Large intestine (tissue), 12 donors: ENCODE results near the gene SKIDA1. TPM values are rescaled to one million over a fixed set of nuclear protein-coding genes. Genes with fewer than 3 reads are reported as not detected.
"Not testable (repeated sequence)": the region's sequence is repeated elsewhere in the genome, so short reads cannot be mapped to it uniquely, and the experiment has no call there.

Experiments
- DNase-seq, 2 donors: peaks; one replicate each; pipeline versions ENCODE4 v3.0.0 to v3.0.0-alpha.2; 2013
- H3K27ac ChIP-seq: one replicate; pipeline ENCODE4 v1.5.1; 2013; ENCODE audit warnings: low read length
- H3K27me3 ChIP-seq: 2 replicates; pipeline ENCODE4 v1.6.1; 2013; ENCODE audit warnings: low read length; ENCODE audit not compliant: control insufficient read depth, insufficient read depth
- H3K36me3 ChIP-seq: 2 replicates; pipeline ENCODE4 v1.6.1; 2013; ENCODE audit warnings: low read length; ENCODE audit not compliant: control insufficient read depth, insufficient read depth
- H3K4me1 ChIP-seq: one replicate; pipeline ENCODE4 v1.6.1; 2013; ENCODE audit warnings: low read length; ENCODE audit not compliant: control insufficient read depth, insufficient read depth
- H3K4me3 ChIP-seq: one replicate; pipeline ENCODE4 v1.5.1; 2013; ENCODE audit warnings: low read length
- H3K9me3 ChIP-seq: one replicate; pipeline ENCODE4 v1.6.1; 2013; ENCODE audit warnings: mild to moderate bottlenecking, low read depth, low read length, moderate library complexity; ENCODE audit not compliant: control insufficient read depth
- WGBS: methylation state at CpG from one replicate; pipeline ENCODE4 v1.1.5; 2013; ENCODE audit warnings: low lambda C conversion rate; ENCODE audit not compliant: insufficient coverage; 5-methylcytosine and 5-hydroxymethylcytosine counted together
- long read RNA-seq, 11 donors: transcript quantifications; one replicate each; lab custom pipeline, GENCODE V29; 2026
- polyA plus RNA-seq: library from polyadenylated mRNA; unstranded; fragments of 120-200 nt; gene quantifications from one replicate; pipeline ENCODE4 v1.2.1, GENCODE V29; 2013

The SKIDA1 gene
- polyA plus RNA-seq: 1.9 TPM
- long read RNA-seq, donor 1: 0 reads
- long read RNA-seq, donor 2, partial matches to known transcripts: 5 of 18 reads
- long read RNA-seq, donor 2, other reads (novel, unspliced or antisense): 13 of 18 reads
- long read RNA-seq, donor 3: 0 reads
- long read RNA-seq, donor 4: 0 reads
- long read RNA-seq, donor 5: 0 reads
- long read RNA-seq, donor 6: 0 reads
- long read RNA-seq, donor 7: 0 reads
- long read RNA-seq, donor 8: 0 reads
- long read RNA-seq, donor 9, partial matches to known transcripts: 0 of 6 reads
- long read RNA-seq, donor 9, other reads (novel, unspliced or antisense): 6 of 6 reads
- long read RNA-seq, donor 10, partial matches to known transcripts: 86 of 101 reads
- long read RNA-seq, donor 10, other reads (novel, unspliced or antisense): 15 of 101 reads
- long read RNA-seq, donor 11: 0 reads

DNA sequence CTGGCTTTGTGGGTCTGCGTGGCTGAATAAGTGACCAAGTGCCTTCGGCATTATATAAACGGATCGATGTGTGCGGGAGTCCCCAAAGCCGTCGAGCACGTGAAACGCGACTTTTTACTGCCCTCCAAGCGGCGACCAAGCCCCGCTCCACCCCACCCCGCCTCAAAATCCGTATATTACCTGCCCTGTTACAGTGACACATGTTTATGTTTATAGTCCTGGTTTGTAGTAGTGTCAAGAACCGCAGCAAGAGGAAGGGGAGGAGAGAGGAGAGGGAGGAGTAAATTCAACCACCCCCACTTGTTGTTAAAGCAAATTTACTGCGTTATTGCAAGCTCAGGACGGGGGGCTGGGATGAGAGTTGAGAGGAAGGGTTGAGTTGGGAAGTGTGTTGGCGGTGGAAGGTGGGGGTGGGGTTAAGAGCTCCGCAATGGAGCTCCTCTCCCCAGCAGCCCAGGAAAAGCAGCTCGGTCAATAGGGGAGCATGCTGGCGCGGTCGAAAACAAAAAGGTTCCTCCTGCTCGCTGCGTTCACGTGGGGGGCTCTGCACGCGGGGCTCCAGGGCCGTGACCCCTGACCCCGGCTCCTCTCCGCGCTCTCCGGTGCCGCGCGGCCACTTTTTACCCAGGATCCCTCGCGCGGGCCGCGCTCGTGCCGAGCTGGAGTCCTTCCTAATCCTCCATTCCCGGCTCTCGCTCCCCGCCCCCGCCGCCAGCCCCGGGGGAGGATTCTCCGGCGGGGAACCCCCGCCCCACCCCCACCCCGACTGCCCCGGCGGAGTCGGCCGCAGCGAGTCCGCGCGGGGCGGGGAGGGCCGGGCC lies at the start of gene SKIDA1:
Gene SKIDA1 (minus strand): TSS at position 316 of the 821 bp plus-strand sequence. CDS start 7,860 bp downstream, outside the sequence.
- Histone ChIP-seq H3K27ac (peak within 1 kb of the TSS; percentile 99), H3K36me3 (no peaks in the 10 kb centered on the region), H3K9me3 (no peaks in the 10 kb centered on the region), H3K27me3 (no peaks in the 10 kb centered on the region), H3K4me3 (peak within 1 kb of the TSS; percentile 83), H3K4me1 (peaks cover 11% of the 10 kb centered on the region)
- DNase-seq: peak; percentile 85 to 95
- 0% methylated on average over 1 of the region's 64 CpGs for WGBS

DNA sequence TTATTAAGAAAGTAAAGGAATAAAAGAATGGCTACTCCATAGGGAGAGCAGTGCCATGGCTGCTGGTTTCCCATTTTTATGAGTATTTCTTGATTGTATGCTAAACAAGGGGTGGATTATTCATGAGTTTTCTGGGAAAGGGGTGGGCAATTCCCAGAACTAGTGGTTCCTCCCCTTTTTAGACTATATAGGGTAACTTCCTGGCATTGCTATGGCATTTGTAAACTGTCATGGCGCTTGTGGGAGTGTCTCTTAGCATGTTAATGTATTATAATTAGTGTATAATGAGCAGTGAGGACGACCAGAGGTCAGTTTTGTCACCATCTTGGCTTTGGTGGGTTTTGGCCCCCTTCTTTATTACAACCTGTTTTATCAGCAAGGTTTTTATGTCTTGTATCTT lies 49.0 kb upstream of the SKIDA1 start:
- H3K4me1 ChIP-seq, H3K36me3 ChIP-seq, DNase-seq, H3K9me3 ChIP-seq, H3K4me3 ChIP-seq, H3K27me3 ChIP-seq, H3K27ac ChIP-seq: not testable (repeated sequence)
- no CpG with 5 or more reads among the region's 2 CpGs for WGBS

DNA sequence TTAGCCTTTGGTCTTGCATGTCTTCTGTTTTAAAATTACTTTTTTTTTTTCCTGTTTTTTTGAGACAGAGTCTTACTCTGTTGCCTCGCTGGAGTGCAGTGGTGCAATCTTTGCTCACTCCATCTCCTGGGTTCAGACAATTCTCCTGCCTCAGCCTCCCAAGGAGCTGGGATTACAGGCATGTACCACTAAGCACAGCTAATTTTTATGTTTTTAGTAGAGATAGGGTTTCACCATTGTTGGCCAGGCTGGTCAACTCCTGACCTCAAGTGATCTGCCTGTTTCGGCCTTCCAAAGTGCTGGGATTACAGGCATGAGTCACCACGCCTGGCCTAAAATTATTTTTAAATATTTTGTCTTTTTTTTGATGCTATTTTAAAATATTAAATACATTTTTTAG lies 47.1 kb upstream of the SKIDA1 start:
- WGBS: 90% methylated on average over 3 of the region's 3 CpGs
- H3K9me3 ChIP-seq: no peaks in the 10 kb centered on the region

DNA sequence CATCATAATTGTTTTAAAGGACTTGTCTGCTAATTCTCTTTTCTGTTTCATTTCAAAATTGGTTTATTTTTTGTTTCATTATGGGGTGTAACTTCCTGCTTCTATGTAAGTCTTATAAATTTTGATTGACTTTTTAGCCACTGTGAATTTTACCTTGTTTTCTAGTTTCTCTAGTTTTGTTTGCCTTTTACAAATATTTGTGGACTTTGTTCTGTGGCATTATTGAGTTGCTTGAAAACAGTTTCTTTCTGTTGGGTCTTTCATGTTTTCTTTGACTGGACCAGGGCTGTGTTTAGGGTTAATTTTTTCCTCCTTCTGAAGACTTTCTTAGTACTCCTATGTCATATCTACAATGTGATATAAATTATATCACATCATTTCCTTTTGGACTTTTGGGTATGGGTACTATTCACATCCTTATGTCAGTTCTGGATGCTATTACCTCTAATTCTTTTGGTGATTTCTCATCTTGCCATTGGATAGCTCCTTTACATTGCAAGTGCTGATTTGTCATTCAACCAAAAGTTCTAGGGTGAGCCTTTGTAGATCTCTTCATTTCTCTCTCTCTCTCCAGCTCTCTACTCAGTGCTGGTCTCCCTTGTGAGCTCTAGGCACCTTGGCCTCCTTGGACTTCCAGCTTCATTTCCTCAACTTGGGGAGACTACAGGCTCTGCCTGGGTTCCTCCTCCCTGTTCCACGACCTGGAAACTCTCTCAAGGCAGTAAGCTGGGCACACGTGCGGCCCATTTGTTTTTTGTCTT lies 45.5 kb upstream of the SKIDA1 start:
- H3K36me3 ChIP-seq: peaks cover 8% of the 10 kb centered on the region
- no peak overlapping the region for H3K27ac ChIP-seq
- H3K27me3 ChIP-seq: no peaks in the 10 kb centered on the region
- no peaks in the 10 kb centered on the region for H3K9me3 ChIP-seq
- 40% methylated on average over 1 of the region's 3 CpGs for WGBS
- H3K4me1 ChIP-seq: no peaks in the 10 kb centered on the region
- DNase-seq: no peak
- no peak overlapping the region for H3K4me3 ChIP-seq

More for the DNA sequence above, 47.1 kb upstream of the SKIDA1 start:
- Histone ChIP-seq H3K36me3 (peaks cover 5% of the 10 kb centered on the region), H3K4me1 (no peaks in the 10 kb centered on the region), H3K27me3 (no peaks in the 10 kb centered on the region), H3K4me3 (no peak overlapping the region), H3K27ac (no peak overlapping the region)
- no peak for DNase-seq

DNA sequence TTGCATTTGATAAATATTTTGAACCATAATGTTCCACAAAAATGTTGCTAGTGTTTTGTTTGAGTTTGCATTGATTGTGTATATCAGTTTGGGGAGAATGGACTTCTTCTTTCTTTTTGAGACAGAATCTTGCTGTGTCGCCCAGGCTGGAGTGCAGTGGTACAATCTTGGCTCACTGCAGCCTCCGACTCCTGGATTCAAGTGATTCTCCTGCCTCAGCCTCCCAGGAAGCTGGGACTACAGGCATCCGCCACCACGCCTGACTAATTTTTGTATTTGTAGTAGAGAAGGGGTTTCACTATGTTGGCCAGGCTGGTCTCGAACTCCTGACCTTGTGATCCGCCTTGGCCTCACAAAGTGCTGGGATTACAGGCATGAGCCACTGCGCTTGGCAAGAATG lies 33.5 kb upstream of the SKIDA1 start:
- 100% methylated on average over 3 of the region's 7 CpGs for WGBS
- not testable (repeated sequence) for H3K9me3 ChIP-seq, H3K4me1 ChIP-seq, H3K27ac ChIP-seq, DNase-seq, H3K27me3 ChIP-seq, H3K4me3 ChIP-seq
- H3K36me3 ChIP-seq: peaks cover 47% of the 10 kb centered on the region

DNA sequence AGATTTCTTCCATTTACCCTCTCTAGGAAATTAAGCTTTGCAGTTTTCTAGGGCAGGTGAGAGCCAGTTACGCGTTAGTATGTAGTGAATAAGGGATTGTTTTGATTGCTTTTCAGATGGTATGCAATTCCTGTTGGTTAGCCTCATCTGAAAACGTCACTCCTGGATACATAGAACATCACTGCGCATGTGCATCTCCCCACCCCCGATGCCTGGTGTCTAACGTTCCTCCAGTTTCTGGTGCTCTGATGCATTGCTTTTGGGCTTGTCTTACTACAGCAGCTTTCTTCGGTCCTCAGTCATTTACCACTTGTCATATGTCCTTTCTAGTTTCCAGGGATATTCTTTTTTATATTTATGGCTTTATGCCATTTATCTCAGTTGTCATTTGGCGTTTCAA lies 31.0 kb upstream of the SKIDA1 start:
- WGBS: 96% methylated on average over 4 of the region's 8 CpGs
- Histone ChIP-seq H3K4me3 (no peak overlapping the region), H3K4me1 (no peaks in the 10 kb centered on the region), H3K9me3 (no peaks in the 10 kb centered on the region), H3K27ac (no peak overlapping the region), H3K36me3 (peaks cover 62% of the 10 kb centered on the region), H3K27me3 (no peaks in the 10 kb centered on the region)
- DNase-seq: no peak

DNA sequence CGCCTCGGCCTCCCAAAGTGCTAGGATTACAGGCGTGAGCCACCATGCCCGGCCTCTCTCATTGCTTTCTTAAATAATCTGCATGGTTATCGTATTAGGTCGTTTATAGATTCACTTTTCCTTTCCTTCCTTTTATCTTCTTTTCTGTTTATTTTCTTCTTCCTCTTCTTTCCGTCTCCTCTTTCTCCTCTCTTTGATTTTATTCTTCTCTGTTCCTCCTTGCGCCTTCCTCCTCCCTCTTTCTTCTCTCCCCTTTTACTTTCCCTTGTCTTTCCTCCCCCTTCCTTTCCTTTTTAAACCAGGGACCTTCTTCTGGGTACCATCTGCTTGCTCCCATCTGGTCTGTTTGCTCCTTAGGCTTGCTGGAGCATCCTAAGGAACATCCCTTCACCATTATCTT lies 27.2 kb upstream of the SKIDA1 start:
- peaks cover 62% of the 10 kb centered on the region for H3K36me3 ChIP-seq
- no peak for DNase-seq
- WGBS: 89% methylated on average over 6 of the region's 8 CpGs
- H3K27me3 ChIP-seq: no peaks in the 10 kb centered on the region
- H3K9me3 ChIP-seq: no peaks in the 10 kb centered on the region
- no peaks in the 10 kb centered on the region for H3K4me1 ChIP-seq
- H3K27ac ChIP-seq: no peak overlapping the region
- no peak overlapping the region for H3K4me3 ChIP-seq

DNA sequence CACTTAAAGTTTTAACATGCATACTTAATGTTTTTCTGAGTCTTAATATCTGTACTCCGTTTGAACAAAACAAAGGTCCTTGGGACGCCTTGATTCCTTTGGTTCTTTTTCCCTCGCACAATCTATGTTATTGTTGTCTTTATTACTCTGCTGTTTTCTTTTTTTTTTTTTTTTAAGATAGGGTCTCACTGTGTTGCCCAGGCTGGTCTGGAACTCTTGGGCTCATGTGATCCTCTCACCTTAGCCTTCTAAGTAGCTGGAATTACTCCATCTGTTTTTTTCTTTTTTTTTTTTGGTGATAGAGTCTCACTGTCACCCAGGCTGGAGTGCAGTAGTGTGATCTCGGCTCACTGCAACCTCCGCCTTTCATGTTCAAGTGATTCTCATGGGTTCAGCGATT lies 21.8 kb upstream of the SKIDA1 start:
- no peak for DNase-seq
- 95% methylated on average over 3 of the region's 6 CpGs for WGBS
- H3K9me3 ChIP-seq: no peaks in the 10 kb centered on the region
- peaks cover 53% of the 10 kb centered on the region for H3K36me3 ChIP-seq
- no peak overlapping the region for H3K4me3 ChIP-seq
- no peak overlapping the region for H3K27ac ChIP-seq
- H3K27me3 ChIP-seq: no peaks in the 10 kb centered on the region
- H3K4me1 ChIP-seq: no peaks in the 10 kb centered on the region

DNA sequence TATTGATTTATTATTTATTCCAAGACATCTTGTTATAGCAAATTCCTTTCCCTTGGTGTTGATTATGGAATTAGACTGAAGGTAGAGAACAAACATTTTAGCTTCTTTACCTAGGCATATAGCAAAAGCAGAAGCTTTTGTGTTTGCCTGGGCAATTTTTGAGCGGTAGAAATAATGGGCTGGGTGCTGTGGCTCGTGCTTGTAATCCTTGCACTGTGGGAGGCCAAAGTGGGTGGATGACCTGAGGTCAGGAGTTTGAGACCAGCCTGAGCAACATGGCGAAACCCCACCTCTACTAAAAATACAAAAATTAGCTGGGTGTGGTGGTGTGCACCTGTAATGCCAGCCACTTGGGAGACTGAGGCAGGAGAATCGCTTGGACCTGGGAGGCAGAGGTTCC lies 15.2 kb upstream of the SKIDA1 start:
- not testable (repeated sequence) for H3K27me3 ChIP-seq, DNase-seq, H3K4me3 ChIP-seq, H3K9me3 ChIP-seq, H3K27ac ChIP-seq, H3K4me1 ChIP-seq
- WGBS: 100% methylated on average over 1 of the region's 4 CpGs
- H3K36me3 ChIP-seq: peaks cover 68% of the 10 kb centered on the region

DNA sequence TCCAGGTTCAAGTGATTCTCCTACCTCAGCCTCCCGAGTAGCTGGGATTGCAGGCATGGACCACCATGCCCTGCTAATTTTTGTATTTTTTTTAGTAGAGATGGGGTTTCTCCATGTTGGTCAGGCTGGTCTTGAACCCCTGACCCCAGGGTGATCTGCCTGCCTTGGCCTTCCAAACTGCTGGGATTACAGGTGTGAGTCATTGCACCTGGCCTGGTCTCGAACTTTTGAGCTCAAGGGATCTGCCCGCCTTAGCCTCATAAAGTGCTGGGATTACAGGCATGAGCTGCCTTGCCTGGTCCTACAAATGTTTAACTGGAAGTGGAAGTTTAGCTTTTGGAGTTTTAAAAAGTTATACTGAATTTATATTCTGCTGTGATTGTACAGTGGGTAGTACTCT lies 11.4 kb upstream of the SKIDA1 start:
- H3K27me3 ChIP-seq: no peaks in the 10 kb centered on the region
- WGBS: no CpG with 5 or more reads among the region's 3 CpGs
- no peaks in the 10 kb centered on the region for H3K9me3 ChIP-seq
- H3K36me3 ChIP-seq: peaks cover 37% of the 10 kb centered on the region
- DNase-seq: no peak
- H3K4me3 ChIP-seq: no peak overlapping the region
- peaks cover 8% of the 10 kb centered on the region for H3K4me1 ChIP-seq
- H3K27ac ChIP-seq: no peak overlapping the region
